OCI-LY7 (cell line): ENCODE measurements around the gene HDAC7.

Experiments
- CTCF ChIP-seq: fragments of 200-600 bp; sonication (generic); conservative IDR thresholded peaks from 2 replicates; pipeline ENCODE4 v1.5.1; 2014; ENCODE audit warnings: mild to moderate bottlenecking, antibody characterized with exemption, low read length, moderate library complexity, mixed read lengths
- EZH2phosphoT487 ChIP-seq: fragments of 200-600 bp; sonication (generic); IDR thresholded peaks from 2 replicates; pipeline ENCODE4 v1.6.1; 2018; ENCODE audit warnings: low read depth, borderline replicate concordance, mild to moderate bottlenecking, mixed run types, antibody characterized with exemption, low read length, moderate library complexity, mixed read lengths

DNA sequence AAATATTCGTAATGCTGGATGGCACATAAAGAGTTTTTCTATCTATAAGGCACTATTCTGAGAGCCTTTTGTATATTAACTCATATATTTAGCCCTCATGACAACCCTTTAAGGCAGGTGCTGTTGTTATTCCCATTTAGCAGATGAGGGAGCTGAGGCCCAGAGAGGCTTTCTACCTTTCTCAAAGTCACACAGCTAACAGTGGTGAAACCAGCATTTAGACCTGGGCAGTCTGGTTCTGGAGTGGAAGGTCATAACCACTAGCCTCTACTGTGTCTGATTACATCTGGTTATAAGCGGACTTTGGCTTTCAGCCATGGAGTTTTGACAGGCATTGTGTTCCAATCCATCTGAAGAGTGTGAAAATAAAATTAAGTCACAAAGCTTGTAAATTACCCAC, 41.2 kb upstream of the HDAC7 start:
- TF ChIP-seq CTCF, result no peak
- TF ChIP-seq EZH2phosphoT487, result no peak
